HEK293 (cell line): ENCODE data around the gene SPA17.

Experiments used
- CTCF ChIP-seq: fragments of 450-650 bp; formaldehyde crosslinking; IDR thresholded peaks from 2 replicates; pipeline ENCODE4 v1.5.1; 2016; ENCODE audit warnings: missing biosample characterization, missing genetic modification characterization
- PBX3 ChIP-seq: sonication (generic); formaldehyde crosslinking; IDR thresholded peaks from 2 replicates; pipeline ENCODE4 v1.8.1; 2022; ENCODE audit warnings: mild to moderate bottlenecking, moderate library complexity, missing genetic modification reagents
- SP3 ChIP-seq: fragments of 450-650 bp; formaldehyde crosslinking; IDR thresholded peaks from 2 replicates; pipeline ENCODE4 v1.5.1; 2016; ENCODE audit warnings: missing biosample characterization, missing genetic modification characterization
- TCF7L2 ChIP-seq: IDR thresholded peaks from 2 replicates; pipeline ENCODE4 v1.6.1; 2011; ENCODE audit warnings: low read depth, mild to moderate bottlenecking, inconsistent platforms, low read length, moderate library complexity, borderline replicate concordance
- ZNF18 ChIP-seq: fragments of 450-650 bp; formaldehyde crosslinking; IDR thresholded peaks from 2 replicates; pipeline ENCODE4 v1.5.1; 2016; ENCODE audit warnings: missing biosample characterization, missing genetic modification characterization
- ZNF266 ChIP-seq: fragments of 450-650 bp; formaldehyde crosslinking; IDR thresholded peaks from 2 replicates; pipeline ENCODE4 v1.5.1; 2016; ENCODE audit warnings: missing biosample characterization, missing genetic modification characterization, low read depth
- ZNF311 ChIP-seq: fragments of 450-650 bp; formaldehyde crosslinking; IDR thresholded peaks from 2 replicates; pipeline ENCODE4 v1.5.1; 2017; ENCODE audit warnings: missing biosample characterization, missing genetic modification characterization, borderline replicate concordance
- ZNF513 ChIP-seq: fragments of 450-650 bp; IDR thresholded peaks from 2 replicates; pipeline ENCODE4 v1.5.1; 2018; ENCODE audit warnings: missing biosample characterization, missing genetic modification characterization

GRCh38 chr11:124732230-124732629 is 58.5 kb downstream of the SPA17 start:
- TF ChIP-seq TCF7L2 (no peak), CTCF (no peak), ZNF311 (tag by site-specific recombination) (no peak), ZNF18 (no peak), ZNF266 (tag by site-specific recombination) (no peak), ZNF513 (tag by site-specific recombination) (no peak), SP3 (tag by site-specific recombination) (no peak), PBX3 (CRISPR knock-in tag) (no peak)
